SK-N-SH treated with all-trans-retinoic acid at 6 μM for 48 hours (cell line): ENCODE results near the gene MACF1.

ENCODE experiments used
- ATAC-seq: fragments of 200-7000 bp; cut with Tn5 transposase; 3 replicates; pipeline ENCODE4 v1.9.1; 2020; ENCODE audit warnings: mild to moderate bottlenecking, moderate library complexity
- ARNTL ChIP-seq: fragments of 450-650 bp; formaldehyde crosslinking; IDR thresholded peaks from 2 replicates; pipeline ENCODE4 v1.5.0; 2020; ENCODE audit warnings: low read depth, mild to moderate bottlenecking, moderate library complexity, borderline replicate concordance
- BACH2 ChIP-seq: fragments of 250-450 bp; sonication (Bioruptor Pico); IDR thresholded peaks from 2 replicates; pipeline ENCODE4 v1.9.0; 2021; ENCODE audit warnings: mild to moderate bottlenecking, borderline replicate concordance
- CREB5 ChIP-seq: fragments of 250-450 bp; sonication (Bioruptor Pico); IDR thresholded peaks from 2 replicates; pipeline ENCODE4 v1.5.1; 2020; ENCODE audit warnings: low read depth, mild to moderate bottlenecking, moderate library complexity
- CSDC2 ChIP-seq: fragments of 250-450 bp; sonication (Bioruptor Pico); IDR thresholded peaks from 2 replicates; pipeline ENCODE4 v1.5.0; 2020; ENCODE audit warnings: mild to moderate bottlenecking, moderate library complexity
- CSRNP3 ChIP-seq: fragments of 250-450 bp; sonication (Bioruptor Pico); IDR thresholded peaks from 2 replicates; pipeline ENCODE4 v1.5.1; 2021; ENCODE audit warnings: mild to moderate bottlenecking, moderate library complexity
- ESRRG ChIP-seq: fragments of 250-450 bp; sonication (Bioruptor Pico); IDR thresholded peaks from 2 replicates; pipeline ENCODE4 v1.6.1; 2021; ENCODE audit warnings: mild to moderate bottlenecking
- GLIS3 ChIP-seq: fragments of 250-450 bp; sonication (Bioruptor Pico); IDR thresholded peaks from 2 replicates; pipeline ENCODE4 v1.5.0; 2020; ENCODE audit warnings: mild to moderate bottlenecking, moderate library complexity
- ISL1 ChIP-seq: fragments of 250-450 bp; sonication (Bioruptor Pico); IDR thresholded peaks from 2 replicates; pipeline ENCODE4 v2.1.2; 2022; ENCODE audit warnings: mild to moderate bottlenecking, moderate library complexity
- OSR1 ChIP-seq: fragments of 250-450 bp; sonication (Bioruptor Pico); IDR thresholded peaks from 2 replicates; pipeline ENCODE4 v1.8.0; 2022; ENCODE audit warnings: moderate library complexity, mild to moderate bottlenecking, inconsistent platforms
- PATZ1 ChIP-seq: fragments of 250-450 bp; sonication (Bioruptor Pico); IDR thresholded peaks from 2 replicates; pipeline ENCODE4 v1.8.0; 2020; ENCODE audit warnings: mild to moderate bottlenecking, moderate library complexity, borderline replicate concordance
- POU6F1 ChIP-seq: fragments of 250-450 bp; sonication (Bioruptor Pico); IDR thresholded peaks from 2 replicates; pipeline ENCODE4 v1.8.0; 2021; ENCODE audit warnings: low read depth, mild to moderate bottlenecking, moderate library complexity, borderline replicate concordance
- PPARA ChIP-seq: fragments of 250-450 bp; sonication (Bioruptor Pico); IDR thresholded peaks from 2 replicates; pipeline ENCODE4 v1.5.0; 2020; ENCODE audit warnings: mild to moderate bottlenecking, borderline replicate concordance
- RARB ChIP-seq: fragments of 250-450 bp; sonication (Bioruptor Pico); IDR thresholded peaks from 2 replicates; pipeline ENCODE4 v1.8.0; 2021; ENCODE audit warnings: mild to moderate bottlenecking, moderate library complexity
- SNAI2 ChIP-seq: fragments of 250-450 bp; sonication (Bioruptor Pico); IDR thresholded peaks from 2 replicates; pipeline ENCODE4 v1.5.0; 2020; ENCODE audit warnings: mild to moderate bottlenecking, moderate library complexity
- TCF4 ChIP-seq: fragments of 250-450 bp; sonication (Bioruptor Pico); IDR thresholded peaks from 2 replicates; pipeline ENCODE4 v1.8.0; 2021; ENCODE audit warnings: mild to moderate bottlenecking, moderate library complexity, borderline replicate concordance
- TOX ChIP-seq: fragments of 250-450 bp; sonication (Bioruptor Pico); IDR thresholded peaks from 2 replicates; pipeline ENCODE4 v1.8.0; 2021; ENCODE audit warnings: mild to moderate bottlenecking, moderate library complexity, borderline replicate concordance
- TSHZ2 ChIP-seq: fragments of 250-450 bp; sonication (Bioruptor Pico); IDR thresholded peaks from 2 replicates; pipeline ENCODE4 v1.5.0; 2020; ENCODE audit warnings: mild to moderate bottlenecking, moderate library complexity
- ZC3H10 ChIP-seq: fragments of 250-450 bp; sonication (Bioruptor Pico); IDR thresholded peaks from 2 replicates; pipeline ENCODE4 v1.5.1; 2021; ENCODE audit warnings: mild to moderate bottlenecking, moderate library complexity
- ZFP3 ChIP-seq: fragments of 250-450 bp; sonication (Bioruptor Pico); IDR thresholded peaks from 2 replicates; pipeline ENCODE4 v1.5.0; 2020; ENCODE audit warnings: mild to moderate bottlenecking, moderate library complexity
- ZFP30 ChIP-seq: fragments of 450-650 bp; formaldehyde crosslinking; IDR thresholded peaks from 2 replicates; pipeline ENCODE4 v1.5.0; 2022; ENCODE audit warnings: mild to moderate bottlenecking, moderate library complexity
- ZNF565 ChIP-seq: fragments of 450-650 bp; formaldehyde crosslinking; conservative IDR thresholded peaks from 2 replicates; pipeline ENCODE4 v1.5.0; 2020; ENCODE audit warnings: low read depth, mild to moderate bottlenecking, moderate library complexity
- ZNF70 ChIP-seq: fragments of 450-650 bp; formaldehyde crosslinking; IDR thresholded peaks from 2 replicates; pipeline ENCODE4 v1.5.0; 2020; ENCODE audit warnings: mild to moderate bottlenecking, moderate library complexity

MACF1 gene

GRCh38 chr1:39269349-39269748, 64.9 kb downstream of the MACF1 start:
- ATAC-seq, result no peak
- TF ChIP-seq ZC3H10 (CRISPR knock-in tag), result no peak
- no peak for TF ChIP-seq GLIS3
- no peak for TF ChIP-seq ESRRG
- TF ChIP-seq BACH2 (CRISPR knock-in tag), result no peak
- no peak for TF ChIP-seq ZFP3 (CRISPR knock-in tag)
- TF ChIP-seq ARNTL (CRISPR knock-in tag), result no peak
- no peak for TF ChIP-seq POU6F1
- no peak for TF ChIP-seq TSHZ2
- no peak for TF ChIP-seq ZNF565 (CRISPR knock-in tag)
- no peak for TF ChIP-seq CREB5
- no peak for TF ChIP-seq CSDC2 (CRISPR knock-in tag)
- no peak for TF ChIP-seq OSR1 (CRISPR knock-in tag)
- no peak for TF ChIP-seq RARB (CRISPR knock-in tag)

- TF ChIP-seq SNAI2 (CRISPR knock-in tag) (no peak), CSDC2 (CRISPR knock-in tag) (no peak), ZNF70 (CRISPR knock-in tag) (no peak), CSRNP3 (no peak), TCF4 (CRISPR knock-in tag) (no peak), TOX (no peak), ZFP3 (CRISPR knock-in tag) (no peak), PPARA (CRISPR knock-in tag) (no peak), ISL1 (no peak), ZFP30 (CRISPR knock-in tag) (no peak), CREB5 (no peak), ZNF565 (CRISPR knock-in tag) (no peak), ARNTL (CRISPR knock-in tag) (no peak), ZC3H10 (CRISPR knock-in tag) (no peak), PATZ1 (CRISPR knock-in tag) (no peak), ESRRG (no peak), TSHZ2 (no peak), GLIS3 (no peak), BACH2 (CRISPR knock-in tag) (no peak), OSR1 (CRISPR knock-in tag) (no peak)
- ATAC-seq, result no peak
Measured at GRCh38 chr1:39269791-39270342, 65.4 kb downstream of the MACF1 start.
